Activated CD4-positive, alpha-beta T cell treated with anti-CD3 and anti-CD28 coated beads, Interleukin-2, Interleukin-4, amounts not matched to agents 100 ng/mL and 50 ng/mL, durations not matched to agents 16 hours and 8 hours (primary cell): ENCODE measurements around the gene CHN2.

ENCODE experiments used
- DNase-seq: peaks from one replicate; pipeline ENCODE4 v3.0.0-alpha.2; 2020; ENCODE audit warnings: low spot score

The CHN2 gene

DNA sequence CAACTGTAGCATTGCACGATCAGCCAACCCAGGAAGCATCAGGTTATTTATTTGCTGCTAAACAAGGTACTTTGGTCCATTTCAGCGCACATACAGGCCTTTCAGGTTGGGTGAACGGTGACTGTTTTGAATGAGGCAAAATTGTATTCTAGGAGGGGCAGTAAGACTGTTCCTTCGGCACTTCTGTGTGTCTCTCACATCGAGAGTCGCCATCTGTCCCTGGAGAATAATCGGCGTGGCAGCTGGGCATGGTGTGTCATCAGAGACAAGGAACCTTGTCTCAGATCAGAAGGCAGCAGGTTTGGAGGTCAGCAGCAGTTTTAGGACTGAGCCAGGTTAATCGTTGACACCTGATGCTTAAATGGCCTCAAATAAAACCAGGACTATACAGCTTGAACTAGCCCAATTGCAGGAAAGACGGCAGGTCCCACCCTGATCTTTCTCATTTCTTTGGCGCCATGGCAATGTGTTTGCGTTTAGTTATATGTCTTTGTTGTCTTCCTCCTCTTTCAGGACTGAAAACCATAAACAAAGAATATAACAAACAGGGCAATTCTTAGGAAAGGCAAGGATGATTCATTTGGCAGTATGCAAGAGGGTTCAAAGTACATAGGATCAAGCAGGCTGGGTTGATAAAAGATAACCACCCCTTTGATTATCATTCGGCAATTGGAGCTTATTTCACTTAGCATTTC lies 277.0 kb downstream of the CHN2 start:
- DNase-seq: no peak

- no peak for DNase-seq
These were observed 282.3 kb downstream of the CHN2 start for GRCh38 chr7:29476916-29477315.

GRCh38 chr7:29478226-29478625 lies 283.7 kb downstream of the CHN2 start:
- no peak for DNase-seq

- DNase-seq: no peak
These were observed 284.2 kb downstream of the CHN2 start for GRCh38 chr7:29478687-29479240.

DNA sequence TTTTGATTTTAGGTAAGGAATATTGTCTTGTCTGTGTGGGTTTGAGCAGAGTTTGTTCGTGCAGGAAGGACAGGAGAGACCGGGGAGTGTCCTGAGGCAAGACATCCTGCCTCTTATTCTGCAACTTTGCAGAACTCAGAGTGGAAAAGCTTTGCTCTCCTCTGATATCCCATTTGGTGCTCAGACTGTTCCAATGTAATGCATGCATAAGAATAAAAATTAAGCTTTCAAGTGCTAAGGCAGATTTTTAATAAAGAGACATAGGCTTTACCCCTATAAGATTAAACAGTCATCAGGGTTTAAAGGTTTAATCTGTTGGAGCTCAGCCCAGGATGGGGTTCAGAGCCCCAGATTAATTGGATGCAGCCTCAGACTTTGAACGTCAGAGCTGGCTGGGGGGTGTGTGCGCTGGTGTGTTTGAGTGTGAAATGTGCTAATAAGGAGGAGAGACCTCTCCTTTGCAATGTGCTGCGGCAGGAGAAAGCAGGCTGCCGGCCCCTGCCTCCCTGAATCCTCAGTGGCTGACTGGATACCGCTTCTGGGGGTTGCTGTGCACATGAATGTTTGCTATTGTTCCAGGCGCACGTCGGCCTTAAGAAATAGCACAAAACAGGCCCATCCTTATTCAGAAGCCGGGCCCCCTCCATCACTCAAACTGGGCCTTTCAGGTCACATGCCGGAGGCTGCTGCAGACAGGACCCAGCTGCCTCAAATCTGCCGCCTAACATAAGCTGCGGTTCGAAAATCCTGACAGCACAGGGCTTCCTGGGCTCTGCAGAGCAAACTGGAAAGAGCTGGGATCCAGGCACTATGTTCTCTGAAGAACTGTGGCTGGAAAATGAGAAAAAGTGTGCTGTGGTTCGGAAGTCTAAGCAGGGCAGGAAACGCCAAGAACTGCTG lies 285.0 kb downstream of the CHN2 start:
- DNase-seq: no peak

- no peak for DNase-seq
These were observed 285.9 kb downstream of the CHN2 start for GRCh38 chr7:29480451-29480850.

DNA sequence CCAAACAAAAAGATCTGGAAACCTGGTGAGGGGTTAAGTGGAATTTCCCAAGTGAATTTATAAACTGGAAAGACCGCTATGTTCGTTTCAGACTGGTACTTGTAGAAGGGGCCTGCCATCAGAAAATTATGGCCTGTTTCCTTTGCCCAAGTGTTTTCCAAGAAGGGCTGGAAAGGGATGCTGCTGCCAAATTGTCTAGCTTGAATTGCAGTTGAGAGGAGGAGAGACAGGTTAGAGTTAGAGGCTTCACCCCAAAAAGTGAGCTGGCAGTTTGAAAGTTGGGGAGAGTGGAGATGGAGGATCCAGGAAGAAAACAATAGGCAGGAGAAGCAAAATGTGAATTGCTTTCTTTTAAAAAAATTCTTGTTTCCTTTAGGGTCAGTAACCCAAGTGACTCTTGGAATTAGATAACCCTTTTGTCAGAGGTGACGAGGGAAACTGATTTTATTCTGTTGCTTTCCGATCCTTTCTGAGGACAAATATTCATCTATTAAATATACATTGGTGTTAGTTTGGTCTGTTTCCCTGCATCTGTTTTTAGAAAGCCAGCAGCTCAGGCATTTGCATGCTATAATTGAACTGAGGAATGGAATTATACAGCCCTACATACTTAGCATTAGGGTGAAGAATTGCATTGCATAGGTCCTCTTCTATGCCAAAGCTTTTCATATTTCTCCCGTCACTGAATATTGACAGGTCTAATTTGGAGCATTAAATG lies 286.5 kb downstream of the CHN2 start:
- no peak for DNase-seq

GRCh38 chr7:29482056-29482455 lies 287.5 kb downstream of the CHN2 start:
- no peak for DNase-seq

DNA sequence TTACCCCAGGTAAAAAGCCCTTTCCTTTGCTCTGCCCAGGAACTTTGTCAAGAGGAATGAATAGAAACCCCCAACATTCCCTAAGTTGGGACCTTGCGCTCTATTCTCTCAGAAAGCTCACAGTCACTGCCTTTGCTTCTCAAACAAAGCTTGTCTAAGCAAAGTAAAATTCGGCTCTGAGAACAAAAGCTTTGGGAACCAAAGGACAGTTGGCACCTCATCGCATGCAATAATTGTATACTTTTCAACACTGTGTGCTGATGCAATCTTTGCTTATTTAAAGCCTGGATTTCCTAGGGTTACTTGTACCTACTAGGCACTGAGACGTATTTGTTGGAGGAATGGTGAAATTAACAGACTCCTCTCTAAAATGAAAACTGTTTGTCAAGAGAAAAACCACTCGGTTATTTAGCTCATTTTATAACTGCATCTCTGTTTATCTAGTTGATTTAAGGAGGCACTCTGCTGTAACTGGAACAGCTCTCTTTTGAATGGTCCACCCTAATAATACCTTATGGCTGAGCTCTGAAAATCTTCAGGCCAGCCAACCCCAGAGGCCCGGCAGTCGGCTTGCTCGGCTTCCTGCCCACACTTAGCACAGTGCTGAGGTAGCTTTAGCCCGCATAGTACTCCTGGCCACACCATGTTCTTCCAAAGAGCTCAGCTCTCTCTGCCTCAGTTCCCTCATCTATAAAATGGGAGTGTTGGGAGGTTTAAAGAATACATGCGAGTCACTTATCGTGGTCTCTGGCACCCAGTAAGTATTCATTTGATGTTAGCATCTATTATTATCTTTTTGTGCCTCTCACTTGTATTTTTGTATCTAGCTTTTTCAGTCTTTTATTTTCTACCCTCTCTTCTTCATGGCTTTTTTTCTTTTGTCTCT lies 288.9 kb downstream of the CHN2 start:
- no peak for DNase-seq

GRCh38 chr7:29484280-29484679 lies 289.7 kb downstream of the CHN2 start:
- no peak for DNase-seq

- no peak for DNase-seq
These were observed 291.0 kb downstream of the CHN2 start for GRCh38 chr7:29485339-29486190.

GRCh38 chr7:29486191-29486700 lies 291.7 kb downstream of the CHN2 start:
- no peak for DNase-seq

- DNase-seq: no peak
These were observed 292.8 kb downstream of the CHN2 start for GRCh38 chr7:29487424-29487823.

DNA sequence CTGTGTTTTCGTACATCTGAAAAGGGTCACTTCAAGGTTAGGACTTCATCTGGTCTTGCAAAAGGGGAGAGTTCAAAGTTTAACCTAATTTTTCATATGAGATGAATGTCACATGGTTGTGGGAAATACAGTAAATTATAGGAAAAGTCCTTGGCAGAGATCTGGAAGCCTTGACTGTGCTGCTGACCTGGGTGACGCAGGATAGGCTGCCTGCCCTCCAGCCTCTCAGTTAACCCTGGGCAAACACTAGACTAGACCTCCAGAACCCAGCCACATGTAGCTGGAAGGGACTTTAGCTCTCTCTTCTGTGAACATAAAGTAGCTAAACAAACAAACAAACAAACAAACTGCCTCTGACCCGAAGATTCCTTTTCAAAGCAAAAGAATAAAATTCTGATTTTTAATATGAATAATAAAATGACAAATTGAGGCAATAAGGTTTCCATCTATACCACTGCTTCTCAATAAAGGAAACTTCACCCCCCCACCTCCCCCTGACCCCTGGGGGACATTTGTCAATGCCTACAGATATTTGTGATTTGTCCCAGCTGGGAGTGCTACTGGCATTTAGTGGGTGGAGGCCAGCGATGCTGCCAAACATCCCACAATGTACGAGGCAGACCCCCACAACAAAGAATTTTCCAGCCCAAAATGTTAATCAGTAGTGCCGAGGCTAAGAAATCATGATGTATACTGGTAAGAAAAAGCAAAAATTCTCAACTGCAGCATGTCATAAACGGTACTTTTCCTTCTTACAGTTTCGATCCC lies 293.8 kb downstream of the CHN2 start:
- no peak for DNase-seq

DNA sequence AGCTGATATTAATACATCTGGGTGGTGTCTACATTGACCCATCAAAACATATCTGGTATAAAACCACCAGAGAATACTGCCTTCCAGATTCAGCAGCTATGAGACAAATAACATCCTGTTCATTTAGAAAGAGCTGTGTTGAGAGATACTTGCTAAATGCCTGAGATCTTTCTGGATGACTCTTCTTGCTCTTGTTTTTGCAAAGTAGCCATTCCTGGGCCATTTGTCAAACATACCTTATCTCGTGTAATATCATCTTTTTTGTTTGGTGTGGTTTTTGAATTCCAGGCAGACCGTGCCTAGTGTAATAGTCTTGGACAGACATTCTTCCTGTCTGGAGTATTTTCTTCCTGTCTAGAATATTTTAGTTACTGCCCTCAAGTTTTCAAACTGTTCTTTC lies 294.4 kb downstream of the CHN2 start:
- no peak for DNase-seq

DNA sequence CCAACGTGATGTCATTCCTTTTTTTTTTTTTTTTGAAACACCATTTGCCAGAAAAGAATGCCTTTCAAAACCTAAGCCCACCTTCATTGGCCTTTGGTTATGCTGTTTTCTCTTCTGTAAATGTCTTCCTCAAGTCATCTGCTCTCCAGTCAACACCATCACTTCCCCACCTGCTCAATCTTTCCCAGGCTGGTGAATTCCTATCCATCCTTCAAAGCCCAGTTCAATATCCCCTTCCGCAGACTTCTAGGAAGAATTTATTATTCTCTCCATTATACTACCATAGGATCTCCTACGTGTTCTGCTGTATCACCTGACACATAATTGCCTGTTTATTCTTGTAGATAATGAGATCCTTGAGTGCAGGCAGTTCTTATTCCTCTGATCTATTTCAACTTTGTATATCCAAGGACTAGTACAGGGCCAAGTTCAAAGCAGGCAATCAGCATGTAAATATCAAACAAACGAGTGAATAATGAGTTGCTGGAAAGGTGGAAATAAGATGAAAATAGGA lies 295.6 kb downstream of the CHN2 start:
- DNase-seq: no peak

GRCh38 chr7:29494350-29494749 lies 299.8 kb downstream of the CHN2 start:
- DNase-seq: no peak

- no peak for DNase-seq
These were observed 301.1 kb downstream of the CHN2 start for GRCh38 chr7:29495653-29496052.

GRCh38 chr7:29496355-29497020 lies 301.9 kb downstream of the CHN2 start:
- DNase-seq: no peak
